NCI-H1048 (cell line): ENCODE measurements around the gene EEIG2.
"Not testable (repeated sequence)": the region's sequence is repeated elsewhere in the genome, so short reads cannot be mapped to it uniquely, and the experiment has no call there.

ENCODE experiments used
- DNase-seq: peaks from one replicate; lab custom pipeline; 2025; lab: John Stamatoyannopoulos, UW

EEIG2 gene

DNA sequence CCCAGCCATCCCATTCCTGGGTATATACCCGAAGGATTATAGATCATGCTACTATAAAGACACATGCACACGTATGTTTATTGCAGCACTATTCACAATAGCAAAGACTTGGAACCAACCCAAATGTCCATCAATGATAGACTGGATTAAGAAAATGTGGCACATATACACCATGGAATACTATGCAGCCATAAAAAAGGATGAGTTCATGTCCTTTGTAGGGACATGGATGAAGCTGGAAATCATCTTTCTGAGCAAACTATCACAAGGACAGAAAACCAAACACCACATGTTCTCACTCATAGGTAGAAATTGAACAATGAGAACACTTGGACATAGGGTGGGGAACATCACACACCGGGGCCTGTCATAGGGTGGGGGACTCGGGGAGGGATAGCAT is 12.4 kb upstream of the EEIG2 start:
- not testable (repeated sequence) for DNase-seq

DNA sequence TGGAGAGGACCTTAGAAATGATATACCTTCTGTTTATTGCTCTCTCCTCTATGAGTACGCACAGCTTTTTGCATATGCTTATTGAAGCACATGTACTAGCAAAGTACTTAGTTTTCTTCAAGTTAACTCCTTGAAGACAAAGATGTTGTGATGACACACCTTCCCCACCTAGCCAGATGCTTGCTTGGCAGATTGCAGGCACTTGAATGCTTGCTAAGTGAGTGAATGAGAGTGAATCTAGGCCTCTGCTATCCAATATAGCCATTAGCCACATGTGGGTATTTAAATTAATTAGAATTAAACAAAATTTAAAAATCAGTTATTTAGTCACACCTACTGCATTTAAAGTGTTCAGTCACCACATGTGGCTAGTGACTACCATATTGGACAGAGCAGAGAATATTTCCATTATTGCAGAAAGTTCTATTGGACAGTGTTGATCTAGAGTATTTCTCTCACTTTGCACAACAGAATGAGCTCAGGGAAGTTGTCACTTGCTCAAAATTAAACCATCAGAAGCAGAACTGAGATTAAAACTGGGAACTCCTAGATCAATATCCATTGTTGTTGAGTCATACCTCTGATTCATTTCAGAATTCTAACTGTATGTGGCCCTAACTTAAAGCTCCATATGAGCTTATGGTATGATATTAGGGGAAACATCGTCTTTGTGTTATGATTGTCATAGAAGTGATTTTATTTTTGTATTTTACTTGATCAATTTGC is 8.6 kb upstream of the EEIG2 start:
- no peak for DNase-seq

DNA sequence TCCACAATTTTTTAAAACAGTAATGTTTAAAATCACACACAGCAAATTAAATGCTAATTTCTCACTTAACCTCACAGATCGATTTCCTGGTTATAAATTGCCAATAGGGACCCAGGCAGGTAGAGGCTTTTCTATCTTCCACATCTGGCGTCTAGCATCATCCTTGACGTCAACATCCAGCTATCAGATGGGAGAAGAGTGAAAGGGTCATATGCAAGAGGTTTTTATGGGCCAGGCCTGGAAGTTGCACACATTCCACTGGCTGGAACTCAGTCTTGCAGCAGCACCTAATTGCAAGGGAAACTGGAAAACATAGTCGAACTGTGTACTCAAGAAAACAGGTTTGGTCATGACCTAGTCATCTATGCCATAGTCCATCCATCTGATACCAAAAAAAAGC is 6.0 kb upstream of the EEIG2 start:
- no peak for DNase-seq

DNA sequence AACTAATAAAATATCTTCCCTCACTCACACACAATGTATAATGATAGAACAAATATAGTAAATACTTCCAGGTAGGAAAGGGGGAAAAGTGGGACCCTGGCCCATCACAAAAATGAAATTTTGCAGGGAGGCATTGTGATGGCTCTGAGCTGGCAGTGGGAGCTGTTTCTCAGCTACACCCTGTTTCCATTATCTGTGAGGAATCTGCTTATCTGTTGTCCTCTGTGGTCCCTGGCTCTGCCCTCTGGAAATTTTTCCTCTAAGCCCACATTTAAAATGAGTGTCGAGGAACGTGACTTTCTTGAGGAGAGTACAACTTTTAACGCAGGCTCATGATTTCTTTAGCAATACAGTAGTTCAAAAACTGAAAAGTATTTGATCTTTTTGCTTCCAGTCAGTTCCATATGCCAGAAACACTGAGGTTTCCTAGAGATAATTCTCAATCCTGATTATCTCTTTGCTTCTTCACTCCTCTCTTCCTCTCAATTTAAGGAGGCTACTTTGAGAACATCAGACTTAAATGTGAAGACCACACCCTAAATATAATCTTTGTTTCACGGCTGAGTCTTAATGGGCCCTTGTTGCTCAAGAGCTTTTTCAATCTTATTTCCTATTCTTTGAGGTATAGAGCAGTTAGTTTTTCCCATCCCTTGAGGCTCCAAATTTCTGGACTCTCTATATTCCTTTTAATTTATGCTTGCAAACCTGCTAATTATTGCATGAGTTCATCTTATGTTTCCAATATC is 5.0 kb upstream of the EEIG2 start:
- DNase-seq, result no peak

DNA sequence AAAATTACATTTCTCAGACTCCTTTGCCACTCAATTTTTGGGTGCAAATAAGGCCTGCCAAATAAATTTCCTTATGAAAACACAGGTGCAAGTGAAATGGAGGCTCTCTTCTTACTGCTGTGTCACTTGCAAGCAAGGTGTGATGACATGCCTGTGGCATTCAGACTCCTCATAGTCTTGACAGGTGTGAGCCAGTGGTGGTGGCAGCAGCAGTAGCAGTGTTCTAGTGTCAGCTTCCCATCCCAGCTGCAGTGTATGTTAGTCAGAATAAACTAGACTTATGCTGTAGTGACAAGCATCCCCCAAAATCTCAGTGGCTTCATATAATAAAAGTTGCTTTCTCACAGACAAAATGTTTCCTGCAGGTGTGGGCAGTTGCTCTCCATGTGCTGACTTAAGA is 3.8 kb upstream of the EEIG2 start:
- no peak for DNase-seq

DNA sequence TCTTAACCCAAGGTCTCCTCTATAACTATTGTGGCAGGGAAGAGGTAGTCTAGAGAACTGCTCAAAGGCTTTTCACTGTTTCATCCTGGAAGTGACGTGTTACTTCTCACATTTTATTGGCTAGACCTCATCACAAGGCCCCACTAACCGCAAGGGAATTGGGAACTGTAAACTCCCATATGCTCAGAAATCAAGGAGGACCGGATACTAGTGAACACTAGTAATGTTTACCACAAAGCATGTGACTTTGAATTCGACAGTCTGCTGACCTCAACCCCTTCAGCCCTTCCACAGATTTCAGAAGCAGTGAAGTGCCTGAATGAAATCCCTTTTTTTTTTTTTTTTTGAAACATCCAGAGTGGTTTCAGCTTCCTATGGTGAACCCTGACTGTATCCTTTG is 3.4 kb upstream of the EEIG2 start:
- no peak for DNase-seq

DNA sequence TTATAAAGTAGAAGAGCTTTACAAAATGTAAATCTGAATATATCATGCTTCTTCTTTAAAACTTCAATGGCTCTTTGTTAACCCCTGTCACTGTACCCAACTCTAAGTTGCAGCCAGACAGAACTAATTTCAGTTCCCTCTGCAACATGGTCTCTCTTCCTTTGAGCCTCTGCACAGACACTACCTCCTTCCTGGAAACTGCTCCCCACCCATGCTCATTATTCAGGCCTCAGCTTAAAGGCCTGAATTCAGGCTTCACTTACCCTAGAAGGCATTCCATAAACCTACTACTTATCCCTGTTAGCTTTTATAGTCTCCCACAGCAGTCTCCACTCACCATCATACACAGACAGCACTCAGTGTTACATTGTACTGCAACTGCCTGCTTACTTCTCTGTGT is 2.6 kb upstream of the EEIG2 start:
- DNase-seq, result no peak

DNA sequence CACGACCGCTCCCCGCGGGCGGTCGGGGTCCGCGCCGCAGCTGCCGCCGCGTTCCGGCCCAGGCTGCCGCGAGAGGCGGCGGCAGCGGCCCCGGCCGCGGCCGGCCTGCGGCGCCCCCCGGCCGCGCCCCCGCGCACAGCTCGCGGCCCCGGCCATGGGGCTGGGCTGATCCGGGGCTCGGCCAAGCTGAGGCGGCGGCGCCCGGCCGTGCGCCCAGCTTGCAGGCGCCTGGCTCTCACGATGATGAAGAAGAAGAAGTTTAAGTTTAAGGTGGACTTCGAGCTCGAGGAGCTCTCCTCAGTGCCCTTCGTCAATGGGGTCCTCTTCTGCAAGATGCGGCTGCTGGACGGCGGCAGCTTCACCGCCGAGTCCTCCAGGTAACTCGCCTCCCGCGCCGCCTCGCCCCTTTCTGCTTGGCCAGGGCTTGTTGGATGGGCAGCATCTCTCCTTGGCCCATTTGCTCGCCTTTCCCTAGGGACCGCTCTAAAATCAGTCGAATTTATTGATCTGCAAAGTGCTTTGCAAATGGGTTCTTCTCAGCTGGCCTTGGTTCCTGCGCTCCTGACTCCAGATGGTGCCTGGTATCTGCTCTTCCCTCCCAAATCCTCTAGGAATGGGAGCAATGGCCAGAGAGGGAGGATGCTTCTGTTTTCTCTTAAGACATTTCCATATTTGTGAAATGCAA is 431 bp downstream of the EEIG2 start:
- no peak for DNase-seq

DNA sequence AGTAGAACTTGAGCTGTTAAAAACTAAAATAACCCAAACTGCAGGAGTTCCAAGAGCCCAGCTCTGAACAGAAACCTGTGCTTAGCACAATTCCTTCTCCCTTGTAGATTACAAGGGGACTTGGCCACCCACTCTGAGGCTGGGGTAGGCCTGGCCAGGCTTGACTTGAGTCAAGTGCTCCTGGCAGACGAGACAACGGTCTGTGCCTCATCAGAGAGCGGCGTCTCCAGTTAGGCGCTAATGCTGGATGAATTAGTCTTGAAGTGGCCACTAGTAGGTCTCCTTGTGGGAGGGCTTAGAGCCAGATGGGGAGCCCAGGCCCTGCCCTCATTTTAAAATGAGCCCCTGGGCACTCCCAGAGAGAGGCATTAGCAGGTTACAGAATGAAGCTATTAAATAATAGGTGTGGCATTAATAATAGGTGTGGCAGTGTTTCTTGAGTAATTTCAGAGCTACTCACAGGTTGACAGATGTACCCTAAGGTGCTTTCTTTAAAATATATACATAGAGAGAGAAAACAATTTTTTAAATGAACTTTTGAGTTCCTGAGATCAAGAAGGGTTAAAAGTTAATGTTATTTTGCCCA is 1.1 kb downstream of the EEIG2 start:
- DNase-seq, result no peak

DNA sequence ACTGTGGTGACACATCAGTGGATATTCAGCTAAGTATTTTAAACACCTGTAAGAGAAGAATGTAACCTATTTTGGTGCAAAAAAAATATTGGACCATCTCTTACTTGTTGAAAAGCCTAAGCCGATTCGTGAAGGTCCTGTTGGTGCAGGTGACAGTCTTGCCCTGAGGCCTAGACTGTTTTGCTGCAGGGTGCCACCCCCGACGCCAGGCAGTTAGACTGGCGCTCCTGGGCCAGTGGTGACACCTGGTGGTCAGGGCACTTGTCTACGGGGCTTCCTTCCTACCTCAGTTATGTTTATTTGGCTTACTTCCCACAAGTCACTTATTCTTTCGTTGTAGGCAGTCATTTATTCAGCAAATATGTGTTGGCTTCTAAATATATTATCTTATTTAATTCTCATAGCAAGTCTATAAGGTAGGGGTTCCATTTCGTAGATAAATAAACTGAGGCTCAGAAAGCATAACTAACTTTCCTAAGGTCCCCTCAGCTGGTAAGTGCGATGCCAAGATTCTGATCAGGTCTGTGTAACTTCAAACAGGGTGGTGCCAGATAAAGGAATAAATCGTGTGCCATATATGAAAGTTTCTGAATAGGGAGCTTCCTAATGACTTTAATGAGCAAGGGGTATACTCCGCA is 1.9 kb downstream of the EEIG2 start:
- peak; percentile 44 for DNase-seq

DNA sequence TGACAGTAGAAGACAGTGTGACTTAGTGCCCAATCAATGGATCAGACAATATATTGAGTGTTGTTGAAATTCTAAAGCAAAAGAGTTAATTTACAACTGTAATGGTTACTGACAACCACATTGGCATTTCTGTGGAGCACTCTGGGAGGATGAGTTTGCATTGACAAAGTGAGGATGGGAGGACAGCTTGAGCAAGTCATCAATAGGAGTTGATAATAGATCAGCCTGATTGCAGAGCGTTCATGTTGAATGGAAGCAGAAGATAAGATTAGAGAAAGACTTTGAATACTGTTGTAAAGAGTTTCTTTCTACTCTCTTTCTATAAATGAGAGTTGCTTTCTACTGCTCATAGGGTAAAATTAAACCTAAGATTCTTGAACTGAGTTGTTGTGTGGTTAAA is 3.9 kb downstream of the EEIG2 start:
- no peak for DNase-seq

DNA sequence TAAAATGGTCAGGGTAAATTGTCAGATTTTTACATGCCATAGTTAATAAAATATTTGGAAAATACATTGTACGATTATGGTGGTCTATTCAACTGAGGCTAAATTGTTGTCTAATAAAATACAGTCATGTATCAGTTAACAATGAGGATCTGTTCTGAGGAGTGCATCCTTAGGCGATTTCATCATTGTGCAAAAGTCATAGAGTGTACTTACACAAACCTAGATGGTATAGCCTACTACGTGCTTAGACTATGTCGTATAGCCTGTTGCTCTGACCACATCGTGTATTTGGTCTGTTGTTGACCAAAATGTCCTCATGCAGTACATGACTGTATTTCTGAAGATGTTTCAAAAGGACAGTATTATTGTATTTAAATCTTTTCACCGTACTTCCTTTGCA is 5.2 kb downstream of the EEIG2 start:
- no peak for DNase-seq

DNA sequence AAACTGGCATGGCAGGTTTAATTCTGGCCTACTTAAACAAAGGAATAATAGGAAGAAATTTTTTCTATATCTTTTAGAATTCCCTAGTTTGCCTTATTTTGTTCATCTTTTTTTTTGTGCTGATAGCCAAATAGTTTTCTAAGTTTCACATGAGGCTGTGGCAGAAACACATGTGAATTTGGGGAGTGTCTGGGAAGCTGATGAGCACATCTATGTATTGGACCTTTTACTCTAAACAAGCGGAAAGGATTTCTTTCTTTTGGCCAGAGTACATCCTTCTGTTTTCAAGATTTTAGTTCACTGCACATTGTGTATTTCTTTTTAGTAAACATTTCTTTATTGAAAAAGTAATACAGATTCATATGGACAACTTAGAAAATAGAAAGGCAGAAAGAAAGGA is 5.6 kb downstream of the EEIG2 start:
- DNase-seq, result no peak

DNA sequence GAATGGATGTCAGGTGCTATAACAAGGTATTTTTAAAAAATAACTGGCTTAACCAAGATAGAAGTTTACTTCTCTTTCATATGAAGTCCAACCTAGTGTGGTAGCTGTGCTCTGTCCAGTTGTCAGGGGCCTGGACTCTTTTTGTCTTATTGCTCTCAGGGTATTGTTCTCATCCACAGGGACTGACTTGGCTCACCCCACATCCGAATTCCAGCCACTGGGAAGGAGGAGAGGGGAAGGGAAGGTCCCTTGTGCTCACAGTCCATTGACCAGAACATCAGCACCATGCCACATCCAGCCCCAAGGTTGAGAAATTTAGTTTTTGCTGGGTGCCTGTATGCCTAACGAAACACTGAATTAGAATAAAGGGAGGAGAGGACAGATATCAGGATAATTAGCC is 8.7 kb downstream of the EEIG2 start:
- no peak for DNase-seq

DNA sequence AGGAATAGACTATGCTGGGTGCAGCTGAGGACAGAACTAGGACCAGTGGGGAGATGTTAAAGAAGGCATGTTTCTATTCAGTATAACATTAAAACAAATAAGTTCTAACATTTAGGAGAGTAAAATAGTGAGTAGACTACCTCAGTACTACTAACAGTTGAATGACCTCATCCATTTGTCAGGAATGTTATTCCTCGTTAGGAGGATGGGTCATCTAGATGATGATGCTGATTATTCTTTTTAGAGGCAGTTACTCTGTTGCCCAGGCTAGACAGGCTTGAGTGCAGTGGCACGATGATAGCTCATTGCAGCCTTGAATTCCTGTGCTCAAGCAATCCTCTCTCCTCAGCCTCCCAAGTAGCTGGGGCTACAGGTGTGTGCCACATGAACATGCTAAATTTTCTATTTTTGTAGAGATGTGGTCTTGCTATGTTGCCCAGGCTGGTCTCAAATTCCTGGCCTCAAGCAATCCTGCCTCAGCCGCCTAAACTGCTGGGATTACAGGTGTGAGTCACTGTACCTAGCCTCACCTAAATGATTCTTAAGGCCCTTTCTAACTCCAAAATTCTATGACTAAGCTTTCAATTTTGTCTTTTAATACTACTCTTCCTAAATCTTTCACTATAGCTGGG is 9.3 kb downstream of the EEIG2 start:
- no peak for DNase-seq

DNA sequence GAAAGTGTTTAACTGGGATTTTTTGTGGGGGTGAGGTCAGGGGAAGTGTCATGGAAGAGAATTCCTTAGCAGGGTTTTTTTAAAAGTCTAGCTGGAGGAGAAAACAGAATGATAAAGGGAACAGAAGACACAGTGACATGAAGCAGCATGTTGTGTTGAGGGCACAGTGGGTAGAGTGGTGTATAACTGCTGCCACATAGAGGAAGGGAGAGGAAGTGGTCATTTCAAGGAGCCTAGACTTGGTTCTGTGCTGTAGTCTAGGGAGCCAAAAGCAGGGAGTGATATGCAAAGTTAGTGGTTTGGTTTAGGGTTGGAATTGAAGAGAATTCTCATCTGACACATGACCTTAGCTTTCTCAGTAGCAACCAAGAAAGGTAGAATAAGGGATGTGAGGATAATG is 10.2 kb downstream of the EEIG2 start:
- no peak for DNase-seq

DNA sequence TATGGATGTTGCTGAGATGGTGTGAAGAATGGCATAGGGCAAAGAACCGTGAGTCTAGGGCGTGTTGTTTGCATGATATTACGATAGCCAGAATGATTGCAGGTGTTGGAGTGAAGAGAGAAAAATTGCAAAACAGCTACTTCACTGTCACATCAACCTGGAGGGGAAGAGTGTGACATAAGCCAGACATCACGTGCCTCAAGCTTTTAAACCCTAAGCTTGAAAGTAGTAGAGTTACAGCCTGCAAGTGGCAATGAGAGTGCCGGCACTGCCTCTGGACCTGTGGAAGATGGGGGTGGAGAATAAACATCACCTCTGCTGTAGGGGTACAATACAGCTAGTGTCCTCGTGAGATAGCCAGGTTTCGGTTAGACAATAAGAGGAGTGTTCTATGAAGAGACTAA is 11.1 kb downstream of the EEIG2 start:
- DNase-seq, result peak; percentile 39

DNA sequence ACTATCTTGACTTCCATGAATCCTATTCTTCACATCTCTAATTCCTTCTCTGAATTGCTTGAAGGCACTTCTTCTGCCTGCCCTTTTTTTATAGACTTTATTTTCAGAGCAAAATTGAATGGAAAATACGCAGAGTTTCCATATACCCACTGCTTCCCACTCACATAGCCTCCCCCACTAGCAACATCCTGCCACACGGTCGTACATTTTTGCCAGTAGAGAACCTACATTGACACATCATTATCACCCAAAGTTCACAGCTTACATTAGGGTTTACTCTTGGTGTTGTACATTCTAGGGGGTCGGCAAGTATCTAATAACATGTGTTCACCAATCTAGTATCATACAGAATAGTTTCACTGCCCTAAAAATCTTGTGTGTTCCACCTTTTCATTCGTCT is 12.3 kb downstream of the EEIG2 start:
- no peak for DNase-seq

DNA sequence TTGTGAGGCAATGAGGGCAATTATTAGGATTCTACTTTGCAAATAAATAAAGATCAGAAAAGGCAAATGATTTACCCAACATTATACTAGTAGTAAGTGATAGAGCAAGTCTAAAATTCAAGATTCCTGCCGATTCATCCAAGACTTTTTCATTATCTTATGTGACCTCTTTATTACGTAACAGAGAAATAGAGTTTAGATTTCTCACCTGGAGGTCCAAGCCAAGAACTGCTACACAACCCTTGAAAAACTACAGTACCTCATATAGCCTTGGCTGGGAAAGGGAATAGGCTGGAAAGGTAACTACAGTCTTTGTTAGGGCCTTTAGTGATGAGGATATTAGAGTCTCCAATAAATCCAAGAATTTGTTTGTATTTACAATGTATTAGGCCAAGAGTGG is 13.3 kb downstream of the EEIG2 start:
- DNase-seq, result no peak

DNA sequence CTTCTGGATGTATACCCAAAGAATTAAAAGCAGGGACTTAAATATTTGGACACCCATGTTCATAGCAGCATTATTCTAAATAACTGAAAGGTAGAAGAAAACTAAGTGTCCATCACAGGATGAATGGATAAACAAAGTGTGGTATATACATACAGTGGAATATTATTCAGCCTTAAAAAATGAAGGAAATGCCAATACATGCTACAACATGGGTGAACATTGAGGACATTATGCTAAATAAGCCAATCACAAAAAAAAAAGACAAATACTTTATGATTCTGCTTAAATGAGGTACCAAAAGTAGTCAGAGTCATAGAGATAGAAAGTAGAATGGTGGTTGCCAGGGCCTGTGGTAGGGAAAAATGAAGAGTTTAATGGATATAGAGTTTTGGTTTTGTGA is 14.1 kb downstream of the EEIG2 start:
- DNase-seq, result no peak

DNA sequence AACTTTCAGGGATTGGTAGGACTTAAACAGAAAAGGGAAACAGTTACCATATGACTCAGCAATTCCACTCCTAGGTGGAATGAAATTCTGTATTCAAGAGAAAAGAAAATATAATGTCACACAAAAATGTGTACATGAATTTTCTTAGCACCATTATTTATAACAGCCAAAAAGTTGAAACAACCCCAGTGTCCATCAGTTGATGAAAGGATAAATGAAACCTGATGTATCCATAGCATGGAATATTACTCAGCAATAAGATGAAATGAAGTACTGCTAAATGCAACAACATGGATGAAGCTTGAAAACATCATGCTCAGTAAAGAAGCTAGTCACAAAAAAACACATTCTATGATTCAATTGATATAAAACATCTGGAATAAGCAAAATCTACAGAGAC is 15.5 kb downstream of the EEIG2 start:
- no peak for DNase-seq
